Ureter (tissue), 1 donor: ENCODE measurements around the gene POP7. TPM values are rescaled to one million over a fixed set of nuclear protein-coding genes. Genes with fewer than 3 reads are reported as not detected.
"Not testable (repeated sequence)": the region's sequence is repeated elsewhere in the genome, so short reads cannot be mapped to it uniquely, and the experiment has no call there.

Experiments used
- DNase-seq: peaks from one replicate; pipeline ENCODE4 v3.0.0-alpha.2; 2020; ENCODE audit warnings: low spot score
- total RNA-seq: library from RNA; stranded (reverse); gene quantifications from one replicate; pipeline ENCODE4 v1.2.4, GENCODE V29; 2023
- donor health status: DM: yes; HTN: yes; CAD: no.

Gene POP7
- 28.0 TPM for total RNA-seq

GRCh38 chr7:100705753-100706671, at the start of gene POP7:
Gene POP7, plus strand, starts transcription at chr7:100706121. Its CDS starts 710 bp downstream, at chr7:100706831.
- peak; percentile 99 for DNase-seq

- not testable (repeated sequence) for DNase-seq
Measured at GRCh38 chr7:100662194-100662776, 43.6 kb upstream of the POP7 start.

GRCh38 chr7:100665168-100665726, 40.7 kb upstream of the POP7 start:
- DNase-seq: no peak

GRCh38 chr7:100667331-100668068, 38.4 kb upstream of the POP7 start:
- no peak for DNase-seq

- no peak for DNase-seq
Measured at GRCh38 chr7:100668069-100668449, 37.9 kb upstream of the POP7 start.

- DNase-seq: not testable (repeated sequence)
Measured at GRCh38 chr7:100669106-100669505, 36.8 kb upstream of the POP7 start.

- DNase-seq: no peak
Measured at GRCh38 chr7:100670074-100670473, 35.8 kb upstream of the POP7 start.

- no peak for DNase-seq
Measured at GRCh38 chr7:100671353-100672327, 34.3 kb upstream of the POP7 start.

GRCh38 chr7:100673302-100673941, 32.5 kb upstream of the POP7 start, which contains the start of gene GNB2:
Gene GNB2, plus strand, starts transcription at chr7:100673740. Its CDS starts 2,526 bp downstream, at chr7:100676266.
- DNase-seq: peak; percentile 100

GRCh38 chr7:100673942-100674410, 31.9 kb upstream of the POP7 start:
- DNase-seq: no peak

- no peak for DNase-seq
Measured at GRCh38 chr7:100674411-100675104, 31.4 kb upstream of the POP7 start.

- no peak for DNase-seq
Measured at GRCh38 chr7:100675105-100675451, 30.8 kb upstream of the POP7 start.

- peak; percentile 86 for DNase-seq
Measured at GRCh38 chr7:100675581-100676350, 30.2 kb upstream of the POP7 start.

- no peak for DNase-seq
Measured at GRCh38 chr7:100676501-100677306, 29.2 kb upstream of the POP7 start.

- no peak for DNase-seq
Measured at GRCh38 chr7:100677308-100678267, 28.3 kb upstream of the POP7 start.

GRCh38 chr7:100678291-100678984, 27.5 kb upstream of the POP7 start:
- no peak for DNase-seq
